Measurements from ENCODE around the gene BAZ1A. TPM values are rescaled to one million over a fixed set of nuclear protein-coding genes. Genes with fewer than 3 reads are reported as not detected.

Gene BAZ1A
- polyA plus RNA-seq, 2 of the 4 experiments (the other 2 are of a cell fraction) = 32.9 to 38.2 TPM

DNA sequence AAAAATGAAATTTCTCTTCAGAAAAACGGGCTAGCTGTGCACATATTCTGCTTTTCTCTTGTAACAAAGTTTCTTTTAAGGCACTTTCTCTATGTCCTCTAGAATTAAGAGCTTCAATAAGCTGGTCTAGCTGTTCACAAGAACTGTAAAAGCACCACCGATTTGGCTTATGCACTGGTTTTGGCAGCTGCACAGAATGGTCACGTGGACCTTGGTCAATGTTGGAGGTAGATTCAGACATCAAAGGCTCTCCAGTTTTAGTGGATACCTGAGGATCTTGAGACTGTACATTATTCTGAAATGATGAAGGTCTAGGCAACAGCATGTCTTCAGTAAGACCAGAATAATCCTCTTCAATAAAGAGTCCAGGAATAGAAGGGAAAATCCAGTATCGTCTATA lies 99.2 kb downstream of the BAZ1A start:
- ChIA-PET POLR2A (no interaction called here), CTCF (no interaction called here)
- no peak overlapping the region for H3K27ac ChIP-seq
- H3K4me2 ChIP-seq = no peak overlapping the region
- ATAC-seq (no peak), FAIRE-seq (no peak), DNase-seq (ENCODE audit: low read depth in 1 of 2, low spot score in 1 of 2) (no peak)
- TF ChIP-seq TFCP2L1 (CRISPR knock-in tag; IDR thresholded peaks at IDR 0.05) (no peak), ZNF302 (CRISPR knock-in tag; IDR thresholded peaks at IDR 0.05) (no peak), CHD2 (IDR thresholded peaks at IDR 0.05; ENCODE audit: low read length, partially characterized antibody) (no peak), ATOH8 (CRISPR knock-in tag; IDR thresholded peaks at IDR 0.05; ENCODE audit: low read depth) (no peak), JUNB (IDR thresholded peaks at IDR 0.05) (no peak), CHD4 (IDR thresholded peaks at IDR 0.05; ENCODE audit: borderline replicate concordance) (no peak), ESRRA (IDR thresholded peaks at IDR 0.05; ENCODE audit: borderline replicate concordance, low read length) (no peak), RCOR1 (IDR thresholded peaks at IDR 0.05; ENCODE audit: low read depth, low read length) (no peak), ZFP36 (IDR thresholded peaks at IDR 0.05; ENCODE audit: borderline replicate concordance, partially characterized antibody) (no peak), HEYL (CRISPR knock-in tag; IDR thresholded peaks at IDR 0.05) (no peak), ZC3H11A (IDR thresholded peaks at IDR 0.05) (no peak), ZSCAN20 (CRISPR knock-in tag; IDR thresholded peaks at IDR 0.05) (no peak), NFE2L2 (conservative IDR thresholded peaks at IDR 0.05; ENCODE audit: low read length) (no peak), EHF (CRISPR knock-in tag; IDR thresholded peaks at IDR 0.05) (no peak), MYC (IDR thresholded peaks at IDR 0.05; ENCODE audit: borderline replicate concordance, low read length) (no peak)
- TF ChIP-seq, protein P1, sequence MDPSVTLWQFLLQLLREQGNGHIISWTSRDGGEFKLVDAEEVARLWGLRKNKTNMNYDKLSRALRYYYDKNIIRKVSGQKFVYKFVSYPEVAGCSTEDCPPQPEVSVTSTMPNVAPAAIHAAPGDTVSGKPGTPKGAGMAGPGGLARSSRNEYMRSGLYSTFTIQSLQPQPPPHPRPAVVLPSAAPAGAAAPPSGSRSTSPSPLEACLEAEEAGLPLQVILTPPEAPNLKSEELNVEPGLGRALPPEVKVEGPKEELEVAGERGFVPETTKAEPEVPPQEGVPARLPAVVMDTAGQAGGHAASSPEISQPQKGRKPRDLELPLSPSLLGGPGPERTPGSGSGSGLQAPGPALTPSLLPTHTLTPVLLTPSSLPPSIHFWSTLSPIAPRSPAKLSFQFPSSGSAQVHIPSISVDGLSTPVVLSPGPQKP (IDR thresholded peaks at IDR 0.05; ENCODE audit: low read depth, low read length) = no peak
- TF ChIP-seq, protein P2, sequence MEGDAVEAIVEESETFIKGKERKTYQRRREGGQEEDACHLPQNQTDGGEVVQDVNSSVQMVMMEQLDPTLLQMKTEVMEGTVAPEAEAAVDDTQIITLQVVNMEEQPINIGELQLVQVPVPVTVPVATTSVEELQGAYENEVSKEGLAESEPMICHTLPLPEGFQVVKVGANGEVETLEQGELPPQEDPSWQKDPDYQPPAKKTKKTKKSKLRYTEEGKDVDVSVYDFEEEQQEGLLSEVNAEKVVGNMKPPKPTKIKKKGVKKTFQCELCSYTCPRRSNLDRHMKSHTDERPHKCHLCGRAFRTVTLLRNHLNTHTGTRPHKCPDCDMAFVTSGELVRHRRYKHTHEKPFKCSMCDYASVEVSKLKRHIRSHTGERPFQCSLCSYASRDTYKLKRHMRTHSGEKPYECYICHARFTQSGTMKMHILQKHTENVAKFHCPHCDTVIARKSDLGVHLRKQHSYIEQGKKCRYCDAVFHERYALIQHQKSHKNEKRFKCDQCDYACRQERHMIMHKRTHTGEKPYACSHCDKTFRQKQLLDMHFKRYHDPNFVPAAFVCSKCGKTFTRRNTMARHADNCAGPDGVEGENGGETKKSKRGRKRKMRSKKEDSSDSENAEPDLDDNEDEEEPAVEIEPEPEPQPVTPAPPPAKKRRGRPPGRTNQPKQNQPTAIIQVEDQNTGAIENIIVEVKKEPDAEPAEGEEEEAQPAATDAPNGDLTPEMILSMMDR (IDR thresholded peaks at IDR 0.05) = no peak
- TF ChIP-seq, protein P3, sequence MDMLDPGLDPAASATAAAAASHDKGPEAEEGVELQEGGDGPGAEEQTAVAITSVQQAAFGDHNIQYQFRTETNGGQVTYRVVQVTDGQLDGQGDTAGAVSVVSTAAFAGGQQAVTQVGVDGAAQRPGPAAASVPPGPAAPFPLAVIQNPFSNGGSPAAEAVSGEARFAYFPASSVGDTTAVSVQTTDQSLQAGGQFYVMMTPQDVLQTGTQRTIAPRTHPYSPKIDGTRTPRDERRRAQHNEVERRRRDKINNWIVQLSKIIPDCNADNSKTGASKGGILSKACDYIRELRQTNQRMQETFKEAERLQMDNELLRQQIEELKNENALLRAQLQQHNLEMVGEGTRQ (IDR thresholded peaks at IDR 0.05) = no peak
- TF ChIP-seq, protein P4, sequence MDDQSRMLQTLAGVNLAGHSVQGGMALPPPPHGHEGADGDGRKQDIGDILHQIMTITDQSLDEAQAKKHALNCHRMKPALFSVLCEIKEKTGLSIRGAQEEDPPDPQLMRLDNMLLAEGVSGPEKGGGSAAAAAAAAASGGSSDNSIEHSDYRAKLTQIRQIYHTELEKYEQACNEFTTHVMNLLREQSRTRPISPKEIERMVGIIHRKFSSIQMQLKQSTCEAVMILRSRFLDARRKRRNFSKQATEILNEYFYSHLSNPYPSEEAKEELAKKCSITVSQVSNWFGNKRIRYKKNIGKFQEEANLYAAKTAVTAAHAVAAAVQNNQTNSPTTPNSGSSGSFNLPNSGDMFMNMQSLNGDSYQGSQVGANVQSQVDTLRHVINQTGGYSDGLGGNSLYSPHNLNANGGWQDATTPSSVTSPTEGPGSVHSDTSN (IDR thresholded peaks at IDR 0.05) = no peak
- H3K4me3 ChIP-seq = no peak overlapping the region
- H3K9me3 ChIP-seq = no peaks in the 10 kb centered on the region
- WGBS (ENCODE audit: missing lambda C conversion rate) = 95% methylated on average over 4 of the region's 4 CpGs
- no peaks in the 10 kb centered on the region for H3K4me1 ChIP-seq

GRCh38 chr14:34775342-34775741 lies 99.8 kb downstream of the BAZ1A start:
- Histone ChIP-seq H3K9me3 (no peaks in the 10 kb centered on the region), H3K27ac (no peak overlapping the region), H3K4me3 (no peak overlapping the region), H3K4me1 (no peaks in the 10 kb centered on the region), H3K4me2 (no peak overlapping the region)
- no peak for FAIRE-seq
- CTCF ChIA-PET = interaction anchor here (0.9 kb wide), 1 partner anchor 647 kb away, joined by 3 read pairs; no protein-coding TSS in a partner anchor
- DNase-seq (ENCODE audit: low read depth in 1 of 2, low spot score in 1 of 2) = no peak
- TF ChIP-seq SMC3 (IDR thresholded peaks at IDR 0.05) (no peak), E2F6 (IDR thresholded peaks at IDR 0.05; ENCODE audit: borderline replicate concordance, low read depth) (no peak), ZFP36 (IDR thresholded peaks at IDR 0.05; ENCODE audit: borderline replicate concordance, partially characterized antibody) (no peak), NPAS2 (CRISPR knock-in tag; IDR thresholded peaks at IDR 0.05; ENCODE audit: borderline replicate concordance) (no peak), ZC3H11A (IDR thresholded peaks at IDR 0.05) (no peak), GATA3 (IDR thresholded peaks at IDR 0.05; ENCODE audit: borderline replicate concordance) (no peak), ATOH8 (CRISPR knock-in tag; IDR thresholded peaks at IDR 0.05; ENCODE audit: low read depth) (no peak), CEBPB (IDR thresholded peaks at IDR 0.05) (no peak), CBX2 (IDR thresholded peaks at IDR 0.05; ENCODE audit: borderline replicate concordance, low read depth) (no peak), RAD21 (conservative IDR thresholded peaks at IDR 0.05 in 1 of 2, IDR thresholded peaks at IDR 0.05 in 1 of 2) (no peak), FOXS1 (CRISPR knock-in tag; IDR thresholded peaks at IDR 0.05) (no peak), NFE2L2 (conservative IDR thresholded peaks at IDR 0.05; ENCODE audit: low read length) (no peak)
- POLR2A ChIA-PET = no interaction called here
- no peak for ATAC-seq
- 94% methylated on average over 2 of the region's 2 CpGs for WGBS (ENCODE audit: missing lambda C conversion rate)
